ENCODE measurements around the gene SLAMF7. TPM values are rescaled to one million over a fixed set of nuclear protein-coding genes. Genes with fewer than 3 reads are reported as not detected.

Gene SLAMF7
- total and polyA plus RNA-seq, 2 of the 8 experiments (the other 6 are each of a cell fraction or from before 2014, with no cell fraction given): not detected

DNA sequence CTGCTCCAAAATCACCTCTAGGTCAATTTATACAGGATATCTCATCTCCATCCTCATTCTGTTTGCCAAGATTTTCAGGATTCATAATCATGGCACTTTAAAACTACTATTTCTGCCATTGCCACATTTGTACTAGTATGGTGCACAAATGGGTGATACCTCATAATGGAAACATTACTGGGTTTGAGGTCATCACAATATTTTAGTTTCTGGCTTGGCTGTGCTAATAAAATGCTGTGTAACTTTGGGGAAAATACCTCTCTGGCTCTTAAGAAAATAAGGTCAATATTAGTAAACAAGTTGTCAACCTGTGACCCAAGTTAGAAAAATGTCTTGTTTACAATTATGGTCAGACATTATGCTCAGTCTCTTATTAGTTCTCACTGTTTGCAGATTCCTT is 4.7 kb upstream of the SLAMF7 start (continued):
- TF ChIP-seq, protein P1, sequence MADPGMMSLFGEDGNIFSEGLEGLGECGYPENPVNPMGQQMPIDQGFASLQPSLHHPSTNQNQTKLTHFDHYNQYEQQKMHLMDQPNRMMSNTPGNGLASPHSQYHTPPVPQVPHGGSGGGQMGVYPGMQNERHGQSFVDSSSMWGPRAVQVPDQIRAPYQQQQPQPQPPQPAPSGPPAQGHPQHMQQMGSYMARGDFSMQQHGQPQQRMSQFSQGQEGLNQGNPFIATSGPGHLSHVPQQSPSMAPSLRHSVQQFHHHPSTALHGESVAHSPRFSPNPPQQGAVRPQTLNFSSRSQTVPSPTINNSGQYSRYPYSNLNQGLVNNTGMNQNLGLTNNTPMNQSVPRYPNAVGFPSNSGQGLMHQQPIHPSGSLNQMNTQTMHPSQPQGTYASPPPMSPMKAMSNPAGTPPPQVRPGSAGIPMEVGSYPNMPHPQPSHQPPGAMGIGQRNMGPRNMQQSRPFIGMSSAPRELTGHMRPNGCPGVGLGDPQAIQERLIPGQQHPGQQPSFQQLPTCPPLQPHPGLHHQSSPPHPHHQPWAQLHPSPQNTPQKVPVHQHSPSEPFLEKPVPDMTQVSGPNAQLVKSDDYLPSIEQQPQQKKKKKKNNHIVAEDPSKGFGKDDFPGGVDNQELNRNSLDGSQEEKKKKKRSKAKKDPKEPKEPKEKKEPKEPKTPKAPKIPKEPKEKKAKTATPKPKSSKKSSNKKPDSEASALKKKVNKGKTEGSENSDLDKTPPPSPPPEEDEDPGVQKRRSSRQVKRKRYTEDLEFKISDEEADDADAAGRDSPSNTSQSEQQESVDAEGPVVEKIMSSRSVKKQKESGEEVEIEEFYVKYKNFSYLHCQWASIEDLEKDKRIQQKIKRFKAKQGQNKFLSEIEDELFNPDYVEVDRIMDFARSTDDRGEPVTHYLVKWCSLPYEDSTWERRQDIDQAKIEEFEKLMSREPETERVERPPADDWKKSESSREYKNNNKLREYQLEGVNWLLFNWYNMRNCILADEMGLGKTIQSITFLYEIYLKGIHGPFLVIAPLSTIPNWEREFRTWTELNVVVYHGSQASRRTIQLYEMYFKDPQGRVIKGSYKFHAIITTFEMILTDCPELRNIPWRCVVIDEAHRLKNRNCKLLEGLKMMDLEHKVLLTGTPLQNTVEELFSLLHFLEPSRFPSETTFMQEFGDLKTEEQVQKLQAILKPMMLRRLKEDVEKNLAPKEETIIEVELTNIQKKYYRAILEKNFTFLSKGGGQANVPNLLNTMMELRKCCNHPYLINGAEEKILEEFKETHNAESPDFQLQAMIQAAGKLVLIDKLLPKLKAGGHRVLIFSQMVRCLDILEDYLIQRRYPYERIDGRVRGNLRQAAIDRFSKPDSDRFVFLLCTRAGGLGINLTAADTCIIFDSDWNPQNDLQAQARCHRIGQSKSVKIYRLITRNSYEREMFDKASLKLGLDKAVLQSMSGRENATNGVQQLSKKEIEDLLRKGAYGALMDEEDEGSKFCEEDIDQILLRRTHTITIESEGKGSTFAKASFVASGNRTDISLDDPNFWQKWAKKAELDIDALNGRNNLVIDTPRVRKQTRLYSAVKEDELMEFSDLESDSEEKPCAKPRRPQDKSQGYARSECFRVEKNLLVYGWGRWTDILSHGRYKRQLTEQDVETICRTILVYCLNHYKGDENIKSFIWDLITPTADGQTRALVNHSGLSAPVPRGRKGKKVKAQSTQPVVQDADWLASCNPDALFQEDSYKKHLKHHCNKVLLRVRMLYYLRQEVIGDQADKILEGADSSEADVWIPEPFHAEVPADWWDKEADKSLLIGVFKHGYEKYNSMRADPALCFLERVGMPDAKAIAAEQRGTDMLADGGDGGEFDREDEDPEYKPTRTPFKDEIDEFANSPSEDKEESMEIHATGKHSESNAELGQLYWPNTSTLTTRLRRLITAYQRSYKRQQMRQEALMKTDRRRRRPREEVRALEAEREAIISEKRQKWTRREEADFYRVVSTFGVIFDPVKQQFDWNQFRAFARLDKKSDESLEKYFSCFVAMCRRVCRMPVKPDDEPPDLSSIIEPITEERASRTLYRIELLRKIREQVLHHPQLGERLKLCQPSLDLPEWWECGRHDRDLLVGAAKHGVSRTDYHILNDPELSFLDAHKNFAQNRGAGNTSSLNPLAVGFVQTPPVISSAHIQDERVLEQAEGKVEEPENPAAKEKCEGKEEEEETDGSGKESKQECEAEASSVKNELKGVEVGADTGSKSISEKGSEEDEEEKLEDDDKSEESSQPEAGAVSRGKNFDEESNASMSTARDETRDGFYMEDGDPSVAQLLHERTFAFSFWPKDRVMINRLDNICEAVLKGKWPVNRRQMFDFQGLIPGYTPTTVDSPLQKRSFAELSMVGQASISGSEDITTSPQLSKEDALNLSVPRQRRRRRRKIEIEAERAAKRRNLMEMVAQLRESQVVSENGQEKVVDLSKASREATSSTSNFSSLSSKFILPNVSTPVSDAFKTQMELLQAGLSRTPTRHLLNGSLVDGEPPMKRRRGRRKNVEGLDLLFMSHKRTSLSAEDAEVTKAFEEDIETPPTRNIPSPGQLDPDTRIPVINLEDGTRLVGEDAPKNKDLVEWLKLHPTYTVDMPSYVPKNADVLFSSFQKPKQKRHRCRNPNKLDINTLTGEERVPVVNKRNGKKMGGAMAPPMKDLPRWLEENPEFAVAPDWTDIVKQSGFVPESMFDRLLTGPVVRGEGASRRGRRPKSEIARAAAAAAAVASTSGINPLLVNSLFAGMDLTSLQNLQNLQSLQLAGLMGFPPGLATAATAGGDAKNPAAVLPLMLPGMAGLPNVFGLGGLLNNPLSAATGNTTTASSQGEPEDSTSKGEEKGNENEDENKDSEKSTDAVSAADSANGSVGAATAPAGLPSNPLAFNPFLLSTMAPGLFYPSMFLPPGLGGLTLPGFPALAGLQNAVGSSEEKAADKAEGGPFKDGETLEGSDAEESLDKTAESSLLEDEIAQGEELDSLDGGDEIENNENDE (IDR thresholded peaks at IDR 0.05; ENCODE audit: insufficient replicate concordance, low read length): no peak
- TF ChIP-seq, protein P2, sequence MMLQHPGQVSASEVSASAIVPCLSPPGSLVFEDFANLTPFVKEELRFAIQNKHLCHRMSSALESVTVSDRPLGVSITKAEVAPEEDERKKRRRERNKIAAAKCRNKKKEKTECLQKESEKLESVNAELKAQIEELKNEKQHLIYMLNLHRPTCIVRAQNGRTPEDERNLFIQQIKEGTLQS (IDR thresholded peaks at IDR 0.05; ENCODE audit: insufficient read depth, low read depth, low read length): no peak
- TF ChIP-seq CHD2 (IDR thresholded peaks at IDR 0.05; ENCODE audit: low read length) (no peak), BCL11A (IDR thresholded peaks at IDR 0.05; ENCODE audit: low read depth in 2 of 2, low read length in 2 of 2) (no peak), SP2 (IDR thresholded peaks at IDR 0.05; ENCODE audit: low read length) (no peak), CEBPB (IDR thresholded peaks at IDR 0.05; ENCODE audit: low read depth, low read length) (no peak)

Measured in H1 (cell line).